Measurements from ENCODE around the gene RXRA. TPM values are rescaled to one million over a fixed set of nuclear protein-coding genes. Genes with fewer than 3 reads are reported as not detected.
A peak's percentile ranks its signal among the peaks of the same experiment; 100 is the strongest.

Gene RXRA
- total and polyA plus RNA-seq, 4 experiments from 2014 or later, result 1.0 to 11.9 (median 6.4) TPM

- H3K4me3 ChIP-seq (ENCODE audit: low read length in 2 of 2), result no peak overlapping the region
- H3K27me3 ChIP-seq (ENCODE audit: insufficient read depth, low read length), result no peaks in the 10 kb centered on the region
- no peaks in the 10 kb centered on the region for H3K9me3 ChIP-seq (ENCODE audit: control insufficient read depth in 1 of 2, low read length in 2 of 2)
- Mint-ChIP-seq H3K4me3 (no peak overlapping the region), H3K9me3 (no peaks in the 10 kb centered on the region), H3K27me3 (no peaks in the 10 kb centered on the region), H3K27ac (no peak overlapping the region), H3K36me3 (no peaks in the 10 kb centered on the region), H3K4me1 (peaks cover 5 to 13% (median 9%) of the 10 kb centered on the region in 4 donors)
- ChIA-PET POLR2A (ENCODE audit: partially characterized antibody) (no interaction called here), CTCF (ENCODE audit: partially characterized antibody) (no interaction called here)
- no peak overlapping the region for H3K27ac ChIP-seq (ENCODE audit: low read depth, low read length)
- intact Hi-C loops (cut with micrococcal nuclease), result no loop called here
- no peaks in the 10 kb centered on the region for H3K4me1 ChIP-seq (ENCODE audit: insufficient read depth, low read length)
- H3K36me3 ChIP-seq (ENCODE audit: insufficient read depth, low read length), result no peaks in the 10 kb centered on the region
- DNase-seq, result no peak
These were observed 43.4 kb downstream of the RXRA start for GRCh38 chr9:134369416-134370212.

- Mint-ChIP-seq H3K4me1 (peaks cover 5 to 14% (median 12%) of the 10 kb centered on the region in 4 donors), H3K27me3 (no peaks in the 10 kb centered on the region), H3K36me3 (no peaks in the 10 kb centered on the region), H3K27ac (peak overlapping the region in 1 of 7 donors; percentile 60), H3K9me3 (no peaks in the 10 kb centered on the region), H3K4me3 (no peak overlapping the region)
- no peaks in the 10 kb centered on the region for H3K4me1 ChIP-seq (ENCODE audit: insufficient read depth, low read length)
- intact Hi-C loops (cut with micrococcal nuclease), result no loop called here
- no peaks in the 10 kb centered on the region for H3K9me3 ChIP-seq (ENCODE audit: control insufficient read depth in 1 of 2, low read length in 2 of 2)
- CTCF ChIA-PET (ENCODE audit: partially characterized antibody), result no interaction called here
- H3K27me3 ChIP-seq (ENCODE audit: insufficient read depth, low read length), result no peaks in the 10 kb centered on the region
- no peak for DNase-seq
- POLR2A ChIA-PET (ENCODE audit: partially characterized antibody), result no interaction called here
- H3K4me3 ChIP-seq (ENCODE audit: low read length in 2 of 2), result no peak overlapping the region
- H3K27ac ChIP-seq (ENCODE audit: low read depth, low read length), result no peak overlapping the region
- no peaks in the 10 kb centered on the region for H3K36me3 ChIP-seq (ENCODE audit: insufficient read depth, low read length)
These were observed 43.9 kb downstream of the RXRA start for GRCh38 chr9:134370213-134370492.

- Histone ChIP-seq H3K4me3 (ENCODE audit: low read length in 2 of 2) (no peak overlapping the region), H3K36me3 (ENCODE audit: insufficient read depth, low read length) (no peaks in the 10 kb centered on the region), H3K27me3 (ENCODE audit: insufficient read depth, low read length) (no peaks in the 10 kb centered on the region), H3K9me3 (ENCODE audit: control insufficient read depth in 1 of 2, low read length in 2 of 2) (no peaks in the 10 kb centered on the region), H3K27ac (ENCODE audit: low read depth, low read length) (no peak overlapping the region), H3K4me1 (ENCODE audit: insufficient read depth, low read length) (no peaks in the 10 kb centered on the region)
- Mint-ChIP-seq H3K36me3 (no peaks in the 10 kb centered on the region), H3K27me3 (no peaks in the 10 kb centered on the region), H3K9me3 (no peaks in the 10 kb centered on the region), H3K4me1 (peaks cover 5 to 10% (median 9%) of the 10 kb centered on the region in 4 donors), H3K27ac (peak overlapping the region in 1 of 7 donors; percentile 53), H3K4me3 (no peak overlapping the region)
- ChIA-PET CTCF (ENCODE audit: partially characterized antibody) (no interaction called here), POLR2A (ENCODE audit: partially characterized antibody) (no interaction called here)
- intact Hi-C loops (cut with micrococcal nuclease), result no loop called here
- DNase-seq, result no peak
These were observed 44.4 kb downstream of the RXRA start for GRCh38 chr9:134370638-134371037.

GRCh38 chr9:134371731-134372130 is 45.5 kb downstream of the RXRA start:
- CTCF ChIA-PET (ENCODE audit: partially characterized antibody), result no interaction called here
- H3K27ac Mint-ChIP-seq, result peak overlapping the region in 1 of 7 donors; percentile 41
- no peaks in the 10 kb centered on the region for H3K36me3 Mint-ChIP-seq
- H3K4me3 Mint-ChIP-seq, result no peak overlapping the region
- no peaks in the 10 kb centered on the region for H3K27me3 ChIP-seq (ENCODE audit: insufficient read depth, low read length)
- no peaks in the 10 kb centered on the region for H3K4me1 ChIP-seq (ENCODE audit: insufficient read depth, low read length)
- peaks cover 10 to 17% (median 12%) of the 10 kb centered on the region in 4 donors for H3K4me1 Mint-ChIP-seq
- no peak for DNase-seq
- no peak overlapping the region for H3K4me3 ChIP-seq (ENCODE audit: low read length in 2 of 2)
- POLR2A ChIA-PET (ENCODE audit: partially characterized antibody), result interaction anchor here (0.9 kb wide), 1 partner anchor 77 kb away, joined by 3 read pairs; no protein-coding TSS in a partner anchor
- no peaks in the 10 kb centered on the region for H3K36me3 ChIP-seq (ENCODE audit: insufficient read depth, low read length)
- H3K9me3 ChIP-seq (ENCODE audit: control insufficient read depth in 1 of 2, low read length in 2 of 2), result no peaks in the 10 kb centered on the region
- H3K9me3 Mint-ChIP-seq, result no peaks in the 10 kb centered on the region
- no peaks in the 10 kb centered on the region for H3K27me3 Mint-ChIP-seq
- no peak overlapping the region for H3K27ac ChIP-seq (ENCODE audit: low read depth, low read length)
- intact Hi-C loops (cut with micrococcal nuclease), result no loop called here

GRCh38 chr9:134372581-134373267 is 46.5 kb downstream of the RXRA start:
- Histone ChIP-seq H3K36me3 (ENCODE audit: insufficient read depth, low read length) (no peaks in the 10 kb centered on the region), H3K9me3 (ENCODE audit: control insufficient read depth in 1 of 2, low read length in 2 of 2) (no peaks in the 10 kb centered on the region), H3K27ac (ENCODE audit: low read depth, low read length) (no peak overlapping the region), H3K4me1 (ENCODE audit: insufficient read depth, low read length) (no peaks in the 10 kb centered on the region), H3K4me3 (ENCODE audit: low read length in 2 of 2) (no peak overlapping the region), H3K27me3 (ENCODE audit: insufficient read depth, low read length) (no peaks in the 10 kb centered on the region)
- intact Hi-C loops (cut with micrococcal nuclease), result no loop called here
- Mint-ChIP-seq H3K9me3 (no peaks in the 10 kb centered on the region), H3K27ac (peak overlapping the region in 2 of 7 donors; percentile 52 to 64), H3K4me1 (peaks cover 12 to 17% (median 14%) of the 10 kb centered on the region in 4 donors), H3K4me3 (no peak overlapping the region), H3K36me3 (no peaks in the 10 kb centered on the region), H3K27me3 (no peaks in the 10 kb centered on the region)
- POLR2A ChIA-PET (ENCODE audit: partially characterized antibody), result no interaction called here
- CTCF ChIA-PET (ENCODE audit: partially characterized antibody), result interaction anchor here (1.4 kb wide), 1 partner anchor 70 kb away, joined by 3 read pairs; no protein-coding TSS in a partner anchor
- no peak for DNase-seq

GRCh38 chr9:134373269-134373668 is 47.0 kb downstream of the RXRA start:
- Mint-ChIP-seq H3K27ac (peak overlapping the region in 2 of 7 donors; percentile 17 to 36), H3K4me1 (peaks cover 12 to 17% (median 14%) of the 10 kb centered on the region in 4 donors), H3K36me3 (no peaks in the 10 kb centered on the region), H3K4me3 (no peak overlapping the region), H3K27me3 (no peaks in the 10 kb centered on the region), H3K9me3 (no peaks in the 10 kb centered on the region)
- ChIA-PET POLR2A (ENCODE audit: partially characterized antibody) (no interaction called here), CTCF (ENCODE audit: partially characterized antibody) (interaction anchor here (1.4 kb wide), 1 partner anchor 70 kb away, joined by 3 read pairs; no protein-coding TSS in a partner anchor)
- no peak for DNase-seq
- Histone ChIP-seq H3K9me3 (ENCODE audit: control insufficient read depth in 1 of 2, low read length in 2 of 2) (no peaks in the 10 kb centered on the region), H3K27ac (ENCODE audit: low read depth, low read length) (no peak overlapping the region), H3K27me3 (ENCODE audit: insufficient read depth, low read length) (no peaks in the 10 kb centered on the region), H3K36me3 (ENCODE audit: insufficient read depth, low read length) (no peaks in the 10 kb centered on the region), H3K4me3 (ENCODE audit: low read length in 2 of 2) (no peak overlapping the region), H3K4me1 (ENCODE audit: insufficient read depth, low read length) (no peaks in the 10 kb centered on the region)
- intact Hi-C loops (cut with micrococcal nuclease), result no loop called here

- Mint-ChIP-seq H3K4me1 (peaks cover 8 to 13% (median 10%) of the 10 kb centered on the region in 4 donors), H3K27ac (peak overlapping the region in 1 of 7 donors; percentile 24), H3K4me3 (no peak overlapping the region), H3K36me3 (no peaks in the 10 kb centered on the region), H3K27me3 (no peaks in the 10 kb centered on the region), H3K9me3 (no peaks in the 10 kb centered on the region)
- no peak overlapping the region for H3K27ac ChIP-seq (ENCODE audit: low read depth, low read length)
- DNase-seq, result no peak
- no peaks in the 10 kb centered on the region for H3K36me3 ChIP-seq (ENCODE audit: insufficient read depth, low read length)
- no peak overlapping the region for H3K4me3 ChIP-seq (ENCODE audit: low read length in 2 of 2)
- no peaks in the 10 kb centered on the region for H3K4me1 ChIP-seq (ENCODE audit: insufficient read depth, low read length)
- POLR2A ChIA-PET (ENCODE audit: partially characterized antibody), result no interaction called here
- CTCF ChIA-PET (ENCODE audit: partially characterized antibody), result no interaction called here
- intact Hi-C loops (cut with micrococcal nuclease), result no loop called here
- no peaks in the 10 kb centered on the region for H3K27me3 ChIP-seq (ENCODE audit: insufficient read depth, low read length)
- no peaks in the 10 kb centered on the region for H3K9me3 ChIP-seq (ENCODE audit: control insufficient read depth in 1 of 2, low read length in 2 of 2)
These were observed 47.7 kb downstream of the RXRA start for GRCh38 chr9:134373953-134374300.
